HCT116 (cell line): ENCODE results near the gene LYAR. TPM values are rescaled to one million over a fixed set of nuclear protein-coding genes. Genes with fewer than 3 reads are reported as not detected.

Source experiments
- ATAC-seq: fragments of 200-7000 bp; cut with Tn5 transposase; 2 replicates; pipeline ENCODE4 v1.9.1; 2020; ENCODE audit warnings: mild to moderate bottlenecking, moderate library complexity
- Bru-seq: library from RNA; stranded (reverse); fragments of 400-500 nt; gene quantifications from one replicate; lab custom pipeline; 2021; lab: Mats Ljungman, UMichigan
- BruChase-seq, 2 experiments: library from RNA; stranded (reverse); fragments of 400-500 nt; gene quantifications; one replicate each; lab custom pipeline; 2021; lab: Mats Ljungman, UMichigan
- BruUV-seq: library from RNA; stranded (reverse); fragments of 400-500 nt; replicated peaks from 2 replicates; lab custom pipeline; 2021; lab: Mats Ljungman, UMichigan
- CTCF ChIA-PET: fragments of 300-600 bp; sonication (Branson Sonifier 250); formaldehyde crosslinking; loops from one replicate; lab custom pipeline; 2021; ENCODE audit warnings: antibody characterized with exemption; lab: Charles Lee
- POLR2A ChIA-PET: fragments of 300-600, 350-600 bp; sonication (Branson Sonifier 250); formaldehyde crosslinking; loops from one replicate; lab custom pipeline; 2021; ENCODE audit warnings: antibody characterized with exemption; lab: Charles Lee
- RAD21 ChIA-PET, 2 experiments: fragments of 300-600 bp; sonication (Branson Sonifier 250); formaldehyde crosslinking; loops; one replicate each; lab custom pipeline; 2023; ENCODE audit warnings: low total read pairs in 2 of 2; ENCODE audit not compliant: uncharacterized antibody in 2 of 2, unreplicated experiment in 2 of 2, low non-redundant PET in 1 of 2; lab: Charles Lee
- DNase-seq: peaks from one replicate; pipeline ENCODE4 v3.0.0-alpha.2; 2010; ENCODE audit warnings: low read depth, low spot score
- H2AFZ ChIP-seq: fragments of 200-600 bp; shearing (Covaris generic), sonication (generic); 2 replicates; pipeline ENCODE4 v1.6.1; 2017; ENCODE audit warnings: low read depth, mixed run types, mixed read lengths, antibody characterized with exemption, low read length; ENCODE audit not compliant: poor library complexity, severe bottlenecking
- H3K27ac ChIP-seq: 2 replicates; pipeline ENCODE4 v1.5.1; 2012; ENCODE audit warnings: low read depth, low read length
- H3K27me3 ChIP-seq: fragments of 200-600 bp; sonication (generic); 2 replicates; pipeline ENCODE4 v1.6.1; 2016; ENCODE audit warnings: mixed run types, low read length, mixed read lengths; ENCODE audit not compliant: insufficient read depth
- H3K36me3 ChIP-seq, 2 experiments: fragments of 200-500 bp in 1 of 2; fragments of 200-600 bp in 1 of 2; sonication (Bioruptor generic) in 1 of 2; sonication (generic) in 1 of 2; 2 replicates each; pipeline versions ENCODE4 v1.5.1 to v1.6.1; 2014 to 2016; ENCODE audit warnings: low read length in 2 of 2, inconsistent platforms in 1 of 2, mixed read lengths in 1 of 2, mixed run types in 1 of 2; ENCODE audit not compliant: insufficient read depth in 2 of 2, control insufficient read depth in 1 of 2
- H3K4me1 ChIP-seq, 2 experiments: fragments of 200-600 bp in 1 of 2; sonication (generic) in 1 of 2; 2 replicates each; pipeline versions ENCODE4 v1.5.1 to v1.6.1; 2012 to 2017; ENCODE audit warnings: low read length in 2 of 2, inconsistent platforms in 1 of 2, mild to moderate bottlenecking in 1 of 2, mixed read lengths in 1 of 2, mixed run types in 1 of 2, moderate library complexity in 1 of 2; ENCODE audit not compliant: insufficient read depth in 2 of 2, control insufficient read depth in 1 of 2
- H3K4me2 ChIP-seq: fragments of 200-600 bp; sonication (generic); 2 replicates; pipeline ENCODE4 v1.6.1; 2017; ENCODE audit warnings: mixed run types, low read length, mixed read lengths
- H3K4me3 ChIP-seq, 2 experiments: fragments of 200-600 bp in 1 of 2; sonication (generic) in 1 of 2; replicated peaks in 1 of 2; 2 replicates each; pipeline ENCODE4 v1.5.1; 2011 to 2016; ENCODE audit warnings: low read length in 2 of 2, control low read depth in 1 of 2, low read depth in 1 of 2, mild to moderate bottlenecking in 1 of 2, mixed read lengths in 1 of 2, mixed run types in 1 of 2
- H3K79me2 ChIP-seq: fragments of 200-600 bp; sonication (generic); 2 replicates; pipeline ENCODE4 v1.6.1; 2017; ENCODE audit warnings: mild to moderate bottlenecking, mixed run types, low read length, moderate library complexity, mixed read lengths; ENCODE audit not compliant: insufficient read depth
- H3K9ac ChIP-seq: fragments of 200-600 bp; sonication (generic); 2 replicates; pipeline ENCODE4 v1.6.1; 2016; ENCODE audit warnings: low read length, mixed read lengths
- H3K9me2 ChIP-seq: fragments of 200-600 bp; sonication (generic), shearing (Covaris generic); 2 replicates; pipeline ENCODE4 v1.6.1; 2017; ENCODE audit warnings: mixed run types, mild to moderate bottlenecking, moderate library complexity; ENCODE audit not compliant: insufficient read depth
- H3K9me3 ChIP-seq, 2 experiments: fragments of 200-500 bp in 1 of 2; fragments of 200-600 bp in 1 of 2; sonication (Bioruptor generic) in 1 of 2; sonication (generic) in 1 of 2; 2 replicates each; pipeline ENCODE4 v1.6.1; 2014 to 2017; ENCODE audit warnings: low read length in 2 of 2, mixed read lengths in 2 of 2, inconsistent platforms in 1 of 2, low read depth in 1 of 2, mild to moderate bottlenecking in 1 of 2, mixed run types in 1 of 2, moderate library complexity in 1 of 2; ENCODE audit not compliant: control insufficient read depth in 1 of 2, insufficient read depth in 1 of 2
- H4K20me1 ChIP-seq: fragments of 200-600 bp; sonication (generic), shearing (Covaris generic); 2 replicates; pipeline ENCODE4 v1.6.1; 2017; ENCODE audit warnings: mixed run types, mild to moderate bottlenecking, moderate library complexity; ENCODE audit not compliant: insufficient read depth
- EGR1 ChIP-seq: IDR thresholded peaks from 2 replicates; pipeline ENCODE4 v1.6.1; 2012; ENCODE audit warnings: low read depth
- ELF1 ChIP-seq: IDR thresholded peaks from 2 replicates; pipeline ENCODE4 v1.6.1; 2012; ENCODE audit warnings: low read depth, borderline replicate concordance
- FOSL1 ChIP-seq: IDR thresholded peaks from 2 replicates; pipeline ENCODE4 v1.6.1; 2012; ENCODE audit warnings: low read depth
- POLR2A ChIP-seq: IDR thresholded peaks from 2 replicates; pipeline ENCODE4 v1.7.0; 2011; ENCODE audit warnings: borderline replicate concordance; ENCODE audit not compliant: insufficient read depth, insufficient read length; ENCODE audit errors: extremely low read depth
- POLR2AphosphoS5 ChIP-seq: IDR thresholded peaks from 2 replicates; pipeline ENCODE4 v1.6.1; 2011; ENCODE audit warnings: mild to moderate bottlenecking, low read depth, low read length, moderate library complexity
- SIN3A ChIP-seq: IDR thresholded peaks from 2 replicates; pipeline ENCODE4 v1.6.1; 2012; ENCODE audit warnings: low read depth
- SP1 ChIP-seq: IDR thresholded peaks from 2 replicates; pipeline ENCODE4 v1.6.1; 2012; ENCODE audit warnings: low read depth
- ZFX ChIP-seq: fragments of 450-650 bp; IDR thresholded peaks from 2 replicates; pipeline ENCODE4 v1.6.1; 2017
- intact Hi-C: fragments of 100-400 bp; cut with micrococcal nuclease; formaldehyde crosslinking; loops from 2 replicates; pipeline ENCODE4 v1.10.0; 2022
- long read RNA-seq: library from polyadenylated mRNA; unstranded; transcript quantifications from one replicate; pipeline ENCODE4 v2.0.0, GENCODE V29; 2021; ENCODE audit not compliant: unreplicated experiment
- polyA plus RNA-seq: library from polyadenylated mRNA; unstranded; fragments of >200 nt; gene quantifications from 2 replicates; pipeline ENCODE4 v1.2.1, GENCODE V29; 2012; ENCODE audit warnings: missing spikeins
- total RNA-seq: library from RNA; stranded (reverse); gene quantifications from one replicate; pipeline ENCODE4 v1.2.1, GENCODE V29; 2021; ENCODE audit not compliant: unreplicated experiment
- TF ChIP-seq, protein P1 (sequence below), 3 experiments: fragments of 200-600 bp in 1 of 3; sonication (generic) in 1 of 3; IDR thresholded peaks in 2 of 3; conservative IDR thresholded peaks in 1 of 3; 2 replicates each; pipeline ENCODE4 v1.5.1; 2012 to 2017; ENCODE audit warnings: low read depth in 2 of 3, low read length in 2 of 3, antibody characterized with exemption in 1 of 3, borderline replicate concordance in 1 of 3, control low read depth in 1 of 3, mild to moderate bottlenecking in 1 of 3, mixed read lengths in 1 of 3, mixed run types in 1 of 3, moderate library complexity in 1 of 3; ENCODE audit not compliant: insufficient read depth in 1 of 3
- TF ChIP-seq, protein P2 (sequence below): IDR thresholded peaks from 2 replicates; pipeline ENCODE4 v1.6.1; 2012
- TF ChIP-seq, protein P3 (sequence below): IDR thresholded peaks from 2 replicates; pipeline ENCODE4 v1.6.1; 2012

LYAR gene, protein sequence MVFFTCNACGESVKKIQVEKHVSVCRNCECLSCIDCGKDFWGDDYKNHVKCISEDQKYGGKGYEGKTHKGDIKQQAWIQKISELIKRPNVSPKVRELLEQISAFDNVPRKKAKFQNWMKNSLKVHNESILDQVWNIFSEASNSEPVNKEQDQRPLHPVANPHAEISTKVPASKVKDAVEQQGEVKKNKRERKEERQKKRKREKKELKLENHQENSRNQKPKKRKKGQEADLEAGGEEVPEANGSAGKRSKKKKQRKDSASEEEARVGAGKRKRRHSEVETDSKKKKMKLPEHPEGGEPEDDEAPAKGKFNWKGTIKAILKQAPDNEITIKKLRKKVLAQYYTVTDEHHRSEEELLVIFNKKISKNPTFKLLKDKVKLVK
- total RNA-seq (53.0 TPM), Bru-seq, nascent RNA (percentile 84 among the genes with signal in this experiment), BruChase-seq, experiment 1, labeled RNA remaining after a 6-hour chase (percentile 89 among the genes with signal in this experiment), BruChase-seq, experiment 2, labeled RNA remaining after a 2-hour chase (percentile 81 among the genes with signal in this experiment)
- 22.2 and 27.2 TPM in 2 replicates for polyA plus RNA-seq
- long read RNA-seq, transcript LYAR-201 (10 exons, 1,569 nt) = major isoform, 25 of 59 reads
- long read RNA-seq, partial matches to known transcripts = 24 of 59 reads
- long read RNA-seq, other reads (novel, unspliced or antisense) = 7 of 59 reads

DNA sequence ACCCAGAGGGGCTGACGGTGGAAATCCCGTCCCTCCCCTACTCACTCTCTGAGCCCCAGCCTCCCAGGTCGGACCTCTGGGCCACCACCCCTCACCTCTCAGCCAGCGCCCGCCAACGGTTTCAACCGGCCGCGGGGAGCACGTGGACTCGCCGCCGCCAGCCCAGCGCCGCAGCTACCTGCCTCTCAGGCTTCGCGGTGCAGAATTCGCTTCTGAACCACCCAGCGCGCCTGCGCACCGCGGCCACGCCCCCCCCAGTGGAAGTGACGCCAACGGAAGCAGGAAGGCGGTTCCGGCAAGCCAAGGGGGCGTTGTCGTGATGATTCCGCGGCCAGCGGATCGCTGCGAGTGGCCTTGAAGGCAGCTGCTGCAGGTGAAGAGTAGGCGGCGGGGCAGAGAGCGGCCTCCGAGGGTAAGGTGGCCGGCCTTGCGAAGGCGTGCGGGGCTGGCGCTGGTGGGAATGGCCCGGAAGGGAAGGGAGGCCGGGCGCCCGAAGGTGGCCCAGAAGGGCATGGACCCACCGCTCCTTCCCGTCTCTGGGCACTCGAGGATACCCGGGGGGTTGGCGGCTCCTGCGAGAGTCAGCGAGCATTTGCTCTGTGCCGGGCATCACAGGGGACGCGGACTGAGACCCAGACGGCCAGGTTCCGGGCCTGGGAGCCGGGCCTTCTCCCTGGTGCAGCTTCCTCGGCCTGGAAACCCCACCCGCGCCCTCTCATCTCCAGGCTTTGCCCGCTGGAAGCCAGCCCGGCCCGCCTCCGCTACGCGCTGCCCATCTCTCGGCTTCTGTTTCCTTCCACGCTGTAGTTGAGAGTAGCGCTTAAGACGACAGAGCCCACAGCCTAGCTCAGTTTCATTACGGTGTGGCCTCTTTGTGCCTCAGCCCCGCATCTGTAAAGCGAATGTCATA, at the start of gene LYAR, which contains the start of gene ZBTB49:
Gene LYAR (minus strand): TSS at position 214 of the 910 bp plus-strand sequence. CDS start 6,412 bp downstream, outside the sequence.
Gene ZBTB49 (plus strand): TSS at position 311 of the 910 bp plus-strand sequence. CDS start 9,695 bp downstream, outside the sequence.
- Histone ChIP-seq H2AFZ (no peak within 1 kb of the TSS), H3K9ac (peak within 1 kb of the TSS; percentile 95), H3K4me1 (peaks cover 3 to 17% of the 10 kb centered on the region in 2 experiments; a peak in 3 of 4 replicates), H3K36me3 (peaks cover 6 to 16% of the 10 kb centered on the region in 2 experiments; a peak in 2 of 4 replicates), H3K27me3 (no peaks in the 10 kb centered on the region), H3K27ac (peak within 1 kb of the TSS; percentile 39), H3K9me3 (no peaks in the 10 kb centered on the region), H3K79me2 (peaks cover 68% of the 10 kb centered on the region), H3K4me2 (peak within 1 kb of the TSS; percentile 82), H4K20me1 (no peaks in the 10 kb centered on the region), H3K4me3 (peak within 1 kb of the TSS; percentile 93 to 99), H3K9me2 (no peaks in the 10 kb centered on the region)
- BruUV-seq = no TSS peak
- ATAC-seq = peak; percentile 94
- DNase-seq = peak; percentile 76
- ChIA-PET CTCF (interaction anchor here (1.2 kb wide), 1 partner anchor 30 kb away, joined by 3 read pairs; no protein-coding TSS in a partner anchor), RAD21 (no interaction called here), POLR2A (no interaction called here)
- TF ChIP-seq, protein P1, sequence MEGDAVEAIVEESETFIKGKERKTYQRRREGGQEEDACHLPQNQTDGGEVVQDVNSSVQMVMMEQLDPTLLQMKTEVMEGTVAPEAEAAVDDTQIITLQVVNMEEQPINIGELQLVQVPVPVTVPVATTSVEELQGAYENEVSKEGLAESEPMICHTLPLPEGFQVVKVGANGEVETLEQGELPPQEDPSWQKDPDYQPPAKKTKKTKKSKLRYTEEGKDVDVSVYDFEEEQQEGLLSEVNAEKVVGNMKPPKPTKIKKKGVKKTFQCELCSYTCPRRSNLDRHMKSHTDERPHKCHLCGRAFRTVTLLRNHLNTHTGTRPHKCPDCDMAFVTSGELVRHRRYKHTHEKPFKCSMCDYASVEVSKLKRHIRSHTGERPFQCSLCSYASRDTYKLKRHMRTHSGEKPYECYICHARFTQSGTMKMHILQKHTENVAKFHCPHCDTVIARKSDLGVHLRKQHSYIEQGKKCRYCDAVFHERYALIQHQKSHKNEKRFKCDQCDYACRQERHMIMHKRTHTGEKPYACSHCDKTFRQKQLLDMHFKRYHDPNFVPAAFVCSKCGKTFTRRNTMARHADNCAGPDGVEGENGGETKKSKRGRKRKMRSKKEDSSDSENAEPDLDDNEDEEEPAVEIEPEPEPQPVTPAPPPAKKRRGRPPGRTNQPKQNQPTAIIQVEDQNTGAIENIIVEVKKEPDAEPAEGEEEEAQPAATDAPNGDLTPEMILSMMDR (IDR thresholded peaks at IDR 0.05 in 2 of 3, conservative IDR thresholded peaks at IDR 0.05 in 1 of 3; ENCODE audit: borderline replicate concordance in 1 of 3, insufficient read depth in 1 of 3, low read depth in 2 of 3, low read length in 2 of 3) = no peak
- peak; percentile 65 for TF ChIP-seq ELF1
- peak; percentile 87 for TF ChIP-seq POLR2A
- TF ChIP-seq, protein P2, sequence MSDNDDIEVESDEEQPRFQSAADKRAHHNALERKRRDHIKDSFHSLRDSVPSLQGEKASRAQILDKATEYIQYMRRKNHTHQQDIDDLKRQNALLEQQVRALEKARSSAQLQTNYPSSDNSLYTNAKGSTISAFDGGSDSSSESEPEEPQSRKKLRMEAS = peak; percentile 99
- TF ChIP-seq FOSL1 = no peak
- TF ChIP-seq ZFX = peak; percentile 55
- TF ChIP-seq SIN3A = peak; percentile 99
- peak; percentile 47; the same call in 1 of the 2 replicates for TF ChIP-seq EGR1
- peak; percentile 85 for TF ChIP-seq POLR2AphosphoS5
- peak; percentile 63 for TF ChIP-seq SP1
- TF ChIP-seq, protein P3, sequence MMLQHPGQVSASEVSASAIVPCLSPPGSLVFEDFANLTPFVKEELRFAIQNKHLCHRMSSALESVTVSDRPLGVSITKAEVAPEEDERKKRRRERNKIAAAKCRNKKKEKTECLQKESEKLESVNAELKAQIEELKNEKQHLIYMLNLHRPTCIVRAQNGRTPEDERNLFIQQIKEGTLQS = no peak
- intact Hi-C loops = no loop called here
